LNCAP (cell line): Measurements from ENCODE around the gene CHDH.

Experiments
- CTCF ChIP-seq: fragments of 450-650 bp; IDR thresholded peaks from 2 replicates; pipeline ENCODE4 v1.5.1; 2017; ENCODE audit warnings: mild to moderate bottlenecking

The CHDH gene

GRCh38 chr3:53809764-53810400 is 36.3 kb downstream of the CHDH start:
- TF ChIP-seq CTCF: no peak

GRCh38 chr3:53809267-53809666 is 37.0 kb downstream of the CHDH start:
- TF ChIP-seq CTCF: no peak

GRCh38 chr3:53808496-53808895 is 37.7 kb downstream of the CHDH start:
- no peak for TF ChIP-seq CTCF

- no peak for TF ChIP-seq CTCF
Observed at GRCh38 chr3:53807117-53807810, 39.0 kb downstream of the CHDH start.

GRCh38 chr3:53806182-53807116 is 39.8 kb downstream of the CHDH start:
- TF ChIP-seq CTCF: no peak

GRCh38 chr3:53805463-53806159 is 40.6 kb downstream of the CHDH start:
- no peak for TF ChIP-seq CTCF
